HCEC 1CT (cell line): ENCODE data around the gene ABCA12.

Source experiments
- DNase-seq: peaks from one replicate; pipeline ENCODE4 v3.0.0-alpha.2; 2017

The ABCA12 gene

DNA sequence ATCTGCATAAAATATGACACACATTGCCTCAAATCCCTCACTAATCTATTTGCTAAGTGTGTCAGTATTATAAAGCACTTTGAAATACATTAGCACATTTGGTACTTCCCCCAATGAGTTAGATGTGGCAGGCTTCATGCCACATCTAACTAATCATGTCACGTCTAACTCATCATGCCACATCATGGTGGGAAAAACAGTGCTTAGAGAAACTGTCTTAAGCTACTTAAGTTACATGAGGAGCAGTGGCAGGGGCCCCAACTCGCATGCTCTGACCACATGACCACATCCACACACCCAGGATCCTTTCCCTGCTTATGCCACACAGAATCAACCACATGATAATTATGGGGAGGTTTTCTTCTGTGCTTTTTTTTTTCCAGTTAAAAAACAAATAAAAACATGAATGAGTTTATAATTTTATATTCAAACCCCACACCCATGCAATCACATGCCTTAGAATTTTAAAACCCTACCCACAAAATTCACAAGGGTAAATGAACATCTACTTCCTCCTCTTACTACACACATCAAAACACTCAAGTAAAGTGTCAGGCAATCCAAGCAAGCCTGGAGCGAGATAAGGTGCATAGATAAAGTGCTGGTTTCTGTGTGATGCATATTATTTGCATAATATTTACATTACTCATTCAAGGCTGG, 1.6 kb downstream of the ABCA12 start:
- DNase-seq = peak; percentile 32

DNA sequence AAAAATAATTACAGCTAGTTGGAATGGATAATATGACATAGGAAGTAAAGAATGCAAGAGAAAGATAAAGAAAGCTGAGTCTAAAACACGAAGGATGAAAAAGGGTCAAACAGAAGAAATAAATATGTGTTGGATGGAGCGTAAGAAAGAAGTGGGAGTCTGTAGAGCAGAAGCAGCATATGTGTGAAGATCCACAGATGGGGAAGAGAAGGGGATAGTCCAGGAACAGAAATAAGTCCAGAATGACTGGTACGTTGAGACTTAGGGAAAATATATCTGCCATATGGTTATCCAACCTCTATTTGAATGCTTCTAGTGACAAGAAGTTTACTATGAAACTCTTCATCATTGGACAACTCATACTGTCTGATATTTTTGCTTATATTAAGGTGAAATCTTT, 18.0 kb downstream of the ABCA12 start:
- no peak for DNase-seq

DNA sequence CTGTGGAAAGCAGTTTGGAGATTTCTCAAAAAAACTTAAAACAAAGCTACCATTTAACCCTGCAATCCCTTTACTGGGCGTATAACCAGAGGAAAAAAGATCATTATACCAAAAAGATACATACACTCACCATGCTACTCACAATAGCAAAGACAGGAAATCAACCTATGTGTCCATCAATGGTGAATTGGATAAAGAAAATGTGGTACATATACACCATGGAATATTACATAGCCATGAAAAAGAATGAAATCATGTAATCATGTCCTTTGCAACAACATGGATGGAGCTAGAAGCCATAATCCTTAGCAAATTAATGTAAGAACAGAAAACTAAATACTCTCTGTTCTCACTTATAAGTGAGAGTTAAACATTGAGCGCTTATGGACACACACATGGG, 18.6 kb downstream of the ABCA12 start:
- no peak for DNase-seq

DNA sequence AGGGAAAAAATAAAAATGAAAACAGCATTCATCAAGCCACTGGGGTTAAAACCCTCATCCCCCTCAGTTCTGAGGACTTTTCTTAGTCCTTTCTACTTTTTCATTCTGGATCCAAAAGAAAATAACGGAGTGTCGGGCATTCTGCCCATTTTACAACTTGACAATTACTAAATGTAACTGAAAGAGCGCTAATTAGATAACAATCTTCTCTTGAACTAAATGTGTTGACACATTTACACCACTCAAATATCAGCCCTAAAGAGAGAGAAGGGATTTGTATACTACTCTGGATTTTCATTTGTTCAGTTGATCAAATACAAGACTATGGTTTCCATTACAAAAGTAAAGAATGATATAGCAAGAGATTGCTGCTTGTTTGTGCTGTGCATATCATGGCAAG, 27.5 kb downstream of the ABCA12 start:
- no peak for DNase-seq

DNA sequence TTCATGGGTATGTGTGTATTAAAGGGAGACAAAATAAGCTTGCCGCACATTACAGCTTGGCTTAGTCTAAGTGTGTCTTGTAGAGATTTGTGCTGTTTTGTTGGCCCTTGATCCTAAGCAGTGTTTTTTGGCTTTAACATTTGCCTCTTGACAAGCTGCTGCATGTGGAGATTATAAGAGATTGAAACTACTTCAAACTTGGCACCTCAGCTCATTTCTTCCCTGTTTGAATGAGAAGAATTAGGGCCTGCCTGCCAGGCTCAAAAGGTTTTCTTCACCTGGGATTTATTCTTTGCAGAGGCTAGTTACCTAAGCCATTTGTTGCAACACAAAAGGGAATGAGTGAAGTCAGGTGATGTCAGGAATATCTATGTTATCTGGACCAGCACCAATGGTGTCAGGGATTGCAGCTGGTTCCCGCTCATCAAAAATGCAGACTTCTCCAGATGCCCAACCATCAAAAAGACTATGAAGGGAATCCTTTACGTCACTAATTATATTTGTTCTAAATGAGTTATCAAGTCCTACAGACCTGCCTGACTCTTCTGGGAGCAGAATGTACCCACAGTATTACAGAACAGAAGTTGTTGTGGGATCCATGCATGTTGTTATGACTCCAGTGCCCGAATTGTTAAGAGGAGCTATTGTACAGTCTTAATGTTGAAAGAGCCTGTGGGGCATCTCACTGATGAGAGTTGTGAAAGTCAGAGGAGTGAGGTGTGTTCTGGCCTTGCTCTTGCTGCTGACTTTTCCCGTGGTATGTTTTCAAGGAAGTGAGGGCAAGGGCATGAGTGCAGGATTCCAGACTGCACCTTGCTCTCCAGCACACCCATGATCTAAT, 31.0 kb downstream of the ABCA12 start:
- no peak for DNase-seq

DNA sequence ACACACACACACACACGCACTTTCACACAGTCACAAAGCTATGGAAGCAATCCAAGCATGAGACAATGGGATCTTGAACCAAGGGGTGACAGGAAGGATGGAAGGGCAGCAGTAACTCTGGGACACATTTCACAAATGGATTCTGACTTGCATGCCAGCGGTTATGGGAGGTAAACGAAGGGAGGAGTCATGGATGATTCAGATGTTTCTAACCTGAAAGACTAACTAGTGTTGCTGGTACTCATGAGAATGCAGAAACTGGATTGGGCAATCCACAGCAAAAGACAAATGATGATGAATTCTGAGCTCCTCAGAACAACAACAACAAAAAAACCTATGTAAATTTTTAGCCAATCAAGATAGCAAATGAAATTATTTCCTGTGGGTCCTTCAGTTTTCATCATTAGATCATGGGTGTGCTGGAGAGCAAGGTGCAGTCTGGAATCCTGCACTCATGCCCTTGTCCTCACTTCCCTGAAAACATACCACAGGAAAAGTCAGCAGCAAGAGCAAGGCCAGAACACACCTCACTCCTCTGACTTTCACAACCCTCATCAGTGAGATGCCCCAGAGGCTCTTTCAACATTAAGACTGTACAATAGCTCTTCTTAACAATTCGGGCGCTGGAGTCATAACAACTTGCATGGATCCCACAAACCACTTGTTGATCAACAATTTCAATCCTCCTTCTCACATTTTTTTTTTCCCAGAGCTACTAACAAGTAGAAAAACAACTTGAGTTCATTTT, 32.6 kb downstream of the ABCA12 start:
- peak; percentile 71 for DNase-seq

DNA sequence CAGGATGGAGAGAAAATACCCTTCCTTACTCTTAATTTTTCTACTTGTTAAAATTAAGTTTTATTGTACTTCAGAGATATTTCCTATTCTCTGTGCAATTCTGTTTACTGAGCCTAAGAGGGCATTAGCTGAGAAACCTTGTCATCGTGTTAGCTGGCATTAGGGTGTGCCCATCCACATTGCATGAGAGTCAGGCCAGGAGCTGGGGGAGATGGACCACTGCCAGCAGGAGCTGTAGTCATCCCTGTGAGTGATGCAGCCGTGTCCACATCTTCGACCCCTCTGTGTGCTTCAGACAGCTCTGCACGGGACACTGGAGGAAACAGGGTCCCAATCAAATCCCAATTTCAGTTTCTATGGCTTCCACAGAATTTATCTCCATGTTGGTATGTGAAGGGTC, 34.2 kb downstream of the ABCA12 start:
- no peak for DNase-seq

DNA sequence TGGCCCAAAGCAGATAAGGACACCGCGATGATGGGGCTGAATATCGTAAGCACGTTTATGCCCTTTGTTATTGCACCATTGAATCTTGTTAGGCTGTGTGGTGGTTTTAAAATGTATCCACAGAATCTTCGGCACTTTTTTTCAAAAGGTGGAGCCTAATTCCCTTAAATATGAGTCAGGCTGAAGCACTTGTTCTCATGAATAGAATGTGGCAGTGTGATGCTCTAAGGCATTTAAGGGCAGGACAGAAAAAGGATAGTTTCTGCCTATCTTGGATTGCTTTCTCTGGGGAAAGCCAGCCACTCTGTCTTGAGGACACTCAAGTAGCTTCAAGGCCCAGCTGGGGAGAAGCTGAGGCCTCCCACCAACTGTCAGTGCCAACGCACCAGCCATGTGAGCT, 39.6 kb downstream of the ABCA12 start:
- DNase-seq = no peak

DNA sequence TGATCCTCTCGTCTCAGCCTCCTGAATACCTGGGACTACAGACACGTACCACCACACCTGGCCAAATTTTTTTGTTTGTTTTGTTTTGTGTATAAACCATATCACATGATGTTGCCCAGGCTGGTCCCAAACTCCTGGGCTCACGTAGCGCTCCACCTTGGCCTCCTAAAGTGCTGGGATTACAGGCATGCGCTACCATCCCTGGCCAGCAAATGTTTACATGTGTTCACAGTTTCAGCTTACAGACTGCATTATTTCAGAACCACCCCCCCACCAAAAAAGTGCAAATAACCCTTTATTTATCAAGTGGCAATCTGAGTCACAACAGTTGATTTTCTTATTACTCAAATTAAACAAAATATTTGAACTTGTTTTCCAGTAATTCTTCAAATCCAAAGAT, 54.3 kb downstream of the ABCA12 start:
- no peak for DNase-seq

DNA sequence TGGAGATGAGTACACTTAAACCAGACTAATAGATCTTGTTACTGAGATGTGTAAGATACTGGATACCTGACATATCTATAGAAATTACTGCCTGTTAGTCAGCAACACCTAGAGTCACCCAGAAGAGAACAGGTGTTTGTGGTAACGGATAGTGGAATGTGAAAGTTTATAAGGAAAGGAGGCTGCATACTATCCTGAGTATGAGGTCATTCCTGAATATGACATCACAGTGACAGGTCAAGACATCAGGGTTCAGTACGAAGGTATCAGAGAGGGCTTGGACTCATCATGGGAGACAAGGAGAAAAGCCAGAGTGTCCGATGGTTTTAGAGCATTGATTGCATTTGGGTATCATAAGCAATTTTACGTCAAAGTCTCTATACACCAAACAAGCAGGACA, 55.3 kb downstream of the ABCA12 start:
- no peak for DNase-seq

DNA sequence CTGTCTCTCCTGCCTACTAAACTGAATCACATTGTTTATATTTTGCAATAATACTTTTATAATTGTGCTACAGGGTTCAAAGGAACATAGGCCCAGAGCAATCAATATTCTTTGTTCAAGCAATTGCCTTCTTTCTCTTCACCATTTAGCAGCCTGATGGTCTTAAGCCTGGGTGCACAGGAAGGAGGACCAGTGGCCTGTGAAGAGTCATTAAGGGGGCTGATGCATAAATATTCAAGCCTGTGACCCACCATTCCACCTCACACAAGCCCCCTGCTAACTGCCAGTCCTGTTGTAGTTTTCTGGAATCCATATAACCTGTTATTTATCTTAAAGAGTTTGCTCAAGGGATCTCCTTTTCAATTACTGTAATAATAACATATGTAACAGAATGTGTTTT, 56.0 kb downstream of the ABCA12 start:
- no peak for DNase-seq

DNA sequence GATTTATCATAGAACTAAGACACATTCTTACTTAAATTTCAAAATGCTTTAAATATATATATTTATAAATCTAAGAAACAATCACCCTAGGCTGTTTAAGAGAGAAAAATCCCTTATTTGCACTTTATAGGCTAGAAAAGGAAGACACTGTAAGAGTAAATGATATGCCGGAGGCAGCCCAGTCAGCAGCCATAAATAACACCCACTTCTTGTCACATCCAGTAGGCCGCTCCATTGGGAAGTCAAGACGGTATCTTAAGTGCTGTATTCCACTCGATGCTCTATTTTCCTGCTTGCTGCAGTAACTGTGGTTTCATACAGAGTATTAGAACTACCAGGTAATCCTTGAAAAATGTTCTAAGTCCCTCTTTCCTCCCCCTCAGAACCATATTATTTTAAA, 57.9 kb downstream of the ABCA12 start:
- no peak for DNase-seq

DNA sequence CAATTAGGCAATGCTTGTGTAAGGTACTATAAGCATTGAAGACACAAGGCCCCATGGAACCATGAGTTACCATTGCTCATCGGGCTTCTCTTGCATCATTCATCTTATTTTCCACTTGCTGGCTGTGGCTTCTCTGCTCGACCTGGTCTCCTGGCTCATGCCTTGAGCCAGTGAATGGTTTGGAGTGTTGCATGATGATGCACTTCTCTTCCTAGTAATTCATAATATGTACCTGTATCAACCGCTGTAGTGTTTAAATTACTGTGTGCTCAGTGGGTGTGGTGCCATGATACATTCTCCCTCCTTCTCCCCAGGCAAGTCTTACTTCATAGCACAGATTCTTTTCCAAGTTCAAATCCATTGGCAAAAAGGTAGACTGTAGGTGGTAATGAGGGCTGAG, 66.8 kb downstream of the ABCA12 start:
- peak; percentile 23 for DNase-seq

DNA sequence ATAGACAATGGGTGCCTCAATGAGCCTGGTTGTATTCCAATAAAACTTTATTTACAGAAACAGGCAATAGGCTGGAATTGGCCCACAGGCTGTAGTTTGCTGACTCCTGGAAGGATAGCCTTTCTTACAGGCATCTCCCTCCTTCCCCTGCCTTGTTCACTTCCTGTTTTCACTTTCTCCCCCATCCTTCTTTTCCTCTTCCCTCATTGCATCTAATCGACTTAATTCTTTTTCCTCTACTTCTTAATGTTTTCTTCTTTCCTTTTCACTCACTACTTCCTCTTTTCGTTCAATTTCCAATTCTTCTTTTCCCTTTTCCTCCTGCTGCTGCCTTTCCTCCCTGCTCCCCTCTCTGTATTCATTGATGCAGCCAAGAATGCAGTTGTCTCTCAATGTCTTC, 70.0 kb downstream of the ABCA12 start:
- DNase-seq = no peak

DNA sequence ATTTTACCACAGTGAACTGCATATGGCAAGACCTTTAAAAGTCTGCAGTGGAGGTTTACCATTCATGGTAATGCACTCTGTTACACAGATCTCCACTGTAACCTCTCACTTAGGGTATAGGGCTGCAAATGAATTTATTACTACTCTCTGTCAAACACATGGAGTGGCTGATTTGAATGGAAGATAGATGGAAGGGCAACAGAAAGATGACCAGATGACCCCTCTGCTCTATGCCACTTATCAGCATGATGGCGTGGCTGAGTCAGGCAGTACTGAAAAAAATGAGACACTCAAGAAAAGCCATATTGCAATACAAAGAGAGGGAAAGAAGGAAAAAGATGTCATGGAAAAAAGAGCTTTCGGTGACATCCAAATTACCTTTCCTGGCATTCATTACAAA, 72.3 kb downstream of the ABCA12 start:
- no peak for DNase-seq

DNA sequence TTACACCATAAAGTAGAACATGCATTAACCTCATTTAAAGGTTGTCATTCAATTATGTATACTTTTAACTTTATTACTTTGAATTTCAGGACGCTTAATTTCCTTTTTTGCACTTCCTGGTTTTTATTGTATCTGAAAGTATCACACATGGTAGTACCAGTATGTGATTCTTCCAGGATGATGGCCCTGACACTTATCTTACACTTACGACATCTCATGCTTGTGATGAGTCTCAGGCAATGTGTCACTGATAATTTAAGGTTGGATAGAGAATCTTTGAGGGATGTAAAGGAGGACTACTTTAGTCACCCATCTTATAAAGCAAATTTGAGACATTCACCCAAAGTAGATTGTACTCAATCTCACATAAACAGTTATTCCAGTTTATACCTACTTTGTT, 74.9 kb downstream of the ABCA12 start:
- DNase-seq = no peak

DNA sequence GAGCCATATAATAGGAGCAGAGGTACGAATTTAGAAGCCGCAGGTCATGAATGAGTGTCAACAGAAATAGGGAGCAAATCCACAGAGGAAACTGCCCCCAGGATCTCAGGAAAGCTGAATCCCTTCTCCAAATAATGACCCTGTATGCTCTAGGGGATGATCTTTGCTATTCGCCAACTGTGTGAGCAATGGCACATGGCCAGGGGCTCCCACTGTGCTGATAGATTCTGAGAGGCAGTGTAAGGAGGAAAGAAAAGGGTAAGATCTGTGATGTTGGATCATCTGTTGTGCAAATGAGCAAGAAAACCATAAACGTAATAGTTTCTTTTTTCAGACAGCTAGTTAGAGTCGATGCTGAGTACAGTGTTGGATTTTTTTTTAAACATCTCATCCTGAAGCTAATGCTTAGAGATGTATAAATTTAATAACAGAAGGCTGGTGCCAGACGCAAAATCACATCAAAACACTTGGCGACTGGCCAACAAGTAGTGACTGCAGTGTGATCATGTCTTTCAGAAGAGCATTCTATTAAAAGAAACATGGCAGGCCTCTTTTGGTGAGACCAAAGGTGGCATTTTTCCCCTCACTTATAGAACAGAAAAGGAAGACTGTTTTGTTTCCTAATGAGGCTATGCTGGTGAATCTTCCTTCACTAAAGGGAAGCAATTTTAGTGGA, 77.4 kb downstream of the ABCA12 start:
- DNase-seq = no peak

DNA sequence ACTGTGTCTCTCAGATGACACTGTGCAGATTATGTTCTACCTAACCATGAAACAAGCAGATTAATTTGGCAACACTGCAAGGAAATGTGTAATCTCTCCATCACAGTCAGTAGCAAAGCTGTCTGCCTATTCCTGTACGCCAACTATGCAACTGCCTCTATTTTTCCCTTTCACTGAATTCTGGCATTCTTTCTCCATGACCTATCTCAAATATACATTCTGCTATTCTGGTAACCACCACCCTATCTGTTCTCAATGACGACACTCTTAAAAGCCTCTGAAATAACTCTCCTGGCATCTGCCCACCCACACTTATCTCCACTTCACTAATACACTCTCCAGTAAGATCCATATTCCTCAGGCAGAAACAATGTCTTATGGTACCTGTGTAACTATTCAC, 78.7 kb downstream of the ABCA12 start:
- DNase-seq = no peak

DNA sequence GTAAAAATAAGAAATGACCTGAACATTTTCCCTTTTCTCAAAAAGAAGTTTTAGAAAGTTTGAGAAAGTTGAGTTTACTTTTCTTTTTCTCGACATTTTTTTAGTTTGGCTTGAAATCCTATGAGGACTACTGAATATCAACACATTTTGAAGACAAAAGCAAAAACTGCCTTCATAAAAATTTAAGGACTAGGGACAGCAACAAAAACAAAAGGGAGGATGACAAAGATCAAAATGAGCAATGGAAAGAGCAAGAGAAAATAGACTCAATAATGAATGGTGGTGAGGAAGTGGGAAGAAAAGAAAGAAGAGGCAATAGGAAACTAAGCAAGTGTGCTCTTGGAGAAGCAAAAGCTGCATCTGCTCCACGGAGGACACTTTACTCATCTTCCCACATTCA, 82.5 kb downstream of the ABCA12 start:
- no peak for DNase-seq

DNA sequence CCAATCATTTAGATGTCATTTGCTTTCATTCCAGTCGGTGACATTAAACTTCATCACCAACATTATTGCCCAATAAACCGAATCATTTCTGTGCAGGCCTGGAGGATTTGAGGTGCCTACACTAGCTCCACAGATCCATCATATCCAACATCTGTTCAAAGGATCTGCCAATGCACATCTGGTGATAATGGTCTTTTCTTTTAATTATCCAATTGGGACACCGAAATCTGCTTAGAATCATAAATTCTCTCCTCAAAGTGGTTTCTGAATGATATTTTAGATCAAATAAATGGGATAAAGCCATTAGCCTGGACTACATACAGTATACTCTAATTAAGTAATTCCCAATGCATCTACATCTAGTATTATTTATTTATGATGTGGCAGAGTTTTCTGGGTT, 85.6 kb downstream of the ABCA12 start:
- no peak for DNase-seq

DNA sequence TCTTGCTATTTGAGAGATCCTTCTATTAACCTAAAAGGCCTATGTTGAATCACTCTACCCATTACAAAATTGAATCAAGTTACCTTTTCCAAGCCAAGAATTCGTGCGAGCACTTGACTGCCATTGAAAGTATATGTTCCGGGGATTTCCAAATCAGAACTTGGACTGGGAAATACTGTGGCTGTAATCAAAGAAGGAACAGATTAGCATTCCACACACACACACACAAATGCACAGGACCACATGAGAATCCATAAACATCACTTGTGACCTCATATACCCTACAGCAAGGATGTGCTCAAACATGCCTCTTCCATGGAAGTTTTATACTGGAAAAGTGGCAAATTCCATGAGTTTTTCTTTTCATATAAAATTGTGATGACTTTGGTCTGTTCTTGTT, 86.0 kb downstream of the ABCA12 start:
- DNase-seq = no peak

DNA sequence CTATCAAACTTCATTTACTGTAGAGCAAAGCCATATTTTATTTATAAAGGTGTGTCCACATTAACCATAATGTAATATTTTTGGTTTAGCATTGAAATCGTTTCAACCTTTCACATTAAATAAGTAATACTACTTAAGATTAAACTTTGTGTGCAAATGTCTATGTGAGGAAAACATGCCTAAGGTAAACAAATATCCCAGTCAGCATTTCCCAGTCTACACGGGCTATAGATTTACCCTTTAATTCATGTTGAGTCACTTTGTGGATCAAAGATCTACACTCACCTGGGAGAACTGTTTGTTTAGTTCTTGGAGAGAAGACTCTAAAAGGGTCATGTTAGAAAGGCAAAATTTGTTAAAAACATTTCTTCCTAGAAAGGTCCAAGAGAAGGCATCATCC, 89.1 kb downstream of the ABCA12 start:
- DNase-seq = no peak

DNA sequence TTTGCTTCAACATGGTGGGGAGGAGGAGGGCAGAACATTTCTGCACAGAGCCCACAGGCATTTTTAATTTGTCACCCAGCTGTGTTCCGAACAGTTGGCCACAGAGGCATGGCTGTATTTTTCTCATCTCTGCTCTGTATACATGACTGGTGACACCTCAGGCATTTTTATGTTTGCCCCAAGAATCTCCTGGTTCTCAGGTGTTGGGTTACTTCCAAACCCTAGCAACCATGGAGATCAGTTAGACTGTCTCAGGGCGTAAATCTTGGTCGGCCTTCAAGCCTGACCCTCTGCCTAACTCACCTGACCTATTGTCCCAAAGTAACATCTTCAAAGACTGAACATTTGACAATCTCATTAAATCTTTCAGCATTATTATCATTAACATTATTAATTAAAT, 100.0 kb downstream of the ABCA12 start:
- DNase-seq = no peak

DNA sequence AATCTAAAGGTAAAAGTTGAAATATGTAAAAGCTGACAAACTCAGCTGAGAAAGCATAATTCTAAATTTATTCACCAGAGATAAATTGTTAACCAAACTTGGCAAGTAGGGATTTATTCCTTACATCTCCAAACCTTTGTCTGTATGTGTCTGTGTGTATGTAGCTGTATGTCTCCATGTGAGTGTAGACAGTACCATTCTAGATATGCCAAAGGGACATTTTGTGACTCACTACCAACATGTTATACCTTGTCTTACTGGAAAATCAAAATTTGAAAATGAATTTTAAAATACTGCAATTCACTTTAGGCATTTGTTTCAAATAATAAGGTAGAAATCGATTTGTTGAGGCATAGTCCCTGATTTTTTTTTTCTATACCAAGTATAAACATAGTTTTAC, 102.1 kb downstream of the ABCA12 start:
- no peak for DNase-seq
